HG02840 (cell line): ENCODE measurements around the gene ZXDA.
"Not testable (repeated sequence)": the region's sequence is repeated elsewhere in the genome, so short reads cannot be mapped to it uniquely, and the experiment has no call there.

Source experiments
- ATAC-seq: cut with Tn5 transposase; IDR thresholded peaks from one replicate; pipeline ENCODE4 v1.9.1; 2021; ENCODE audit warnings: mild to moderate bottlenecking, moderate library complexity, moderate number of reproducible peaks; ENCODE audit not compliant: unreplicated experiment, low FRiP score

Gene ZXDA, protein sequence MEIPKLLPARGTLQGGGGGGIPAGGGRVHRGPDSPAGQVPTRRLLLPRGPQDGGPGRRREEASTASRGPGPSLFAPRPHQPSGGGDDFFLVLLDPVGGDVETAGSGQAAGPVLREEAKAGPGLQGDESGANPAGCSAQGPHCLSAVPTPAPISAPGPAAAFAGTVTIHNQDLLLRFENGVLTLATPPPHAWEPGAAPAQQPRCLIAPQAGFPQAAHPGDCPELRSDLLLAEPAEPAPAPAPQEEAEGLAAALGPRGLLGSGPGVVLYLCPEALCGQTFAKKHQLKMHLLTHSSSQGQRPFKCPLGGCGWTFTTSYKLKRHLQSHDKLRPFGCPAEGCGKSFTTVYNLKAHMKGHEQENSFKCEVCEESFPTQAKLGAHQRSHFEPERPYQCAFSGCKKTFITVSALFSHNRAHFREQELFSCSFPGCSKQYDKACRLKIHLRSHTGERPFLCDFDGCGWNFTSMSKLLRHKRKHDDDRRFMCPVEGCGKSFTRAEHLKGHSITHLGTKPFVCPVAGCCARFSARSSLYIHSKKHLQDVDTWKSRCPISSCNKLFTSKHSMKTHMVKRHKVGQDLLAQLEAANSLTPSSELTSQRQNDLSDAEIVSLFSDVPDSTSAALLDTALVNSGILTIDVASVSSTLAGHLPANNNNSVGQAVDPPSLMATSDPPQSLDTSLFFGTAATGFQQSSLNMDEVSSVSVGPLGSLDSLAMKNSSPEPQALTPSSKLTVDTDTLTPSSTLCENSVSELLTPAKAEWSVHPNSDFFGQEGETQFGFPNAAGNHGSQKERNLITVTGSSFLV

DNA sequence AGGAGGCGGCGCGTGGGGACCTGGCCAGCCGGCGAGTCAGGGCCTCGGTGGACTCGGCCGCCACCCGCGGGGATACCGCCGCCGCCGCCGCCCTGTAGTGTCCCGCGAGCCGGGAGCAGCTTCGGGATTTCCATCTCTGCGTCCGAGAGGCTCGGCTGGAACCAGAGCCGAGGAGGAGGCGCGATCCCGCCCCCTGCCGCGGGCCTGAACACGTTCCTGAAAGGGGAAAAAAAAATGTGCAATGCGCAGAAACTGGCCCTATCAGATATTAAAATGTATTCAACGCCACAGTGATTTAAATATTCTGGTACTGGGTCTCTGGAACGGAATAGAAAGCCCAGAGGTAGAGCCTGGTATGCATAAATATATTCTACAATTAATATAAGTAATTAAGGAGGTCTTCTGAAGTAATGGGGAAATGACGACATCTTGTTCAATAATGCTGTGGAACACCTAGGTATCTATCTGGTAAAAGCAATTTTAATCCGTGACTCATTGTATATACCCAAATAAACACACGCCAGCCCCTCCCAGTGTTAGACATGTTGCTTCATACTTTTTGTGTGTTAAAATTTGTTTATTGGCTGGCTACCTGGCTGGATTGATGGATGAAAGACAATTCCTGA is at the start of gene ZXDA:
Gene ZXDA (minus strand): TSS at position 172 of the 626 bp plus-strand sequence. CDS start 38 bp downstream, at position 134.
- ATAC-seq = peak; percentile 50

DNA sequence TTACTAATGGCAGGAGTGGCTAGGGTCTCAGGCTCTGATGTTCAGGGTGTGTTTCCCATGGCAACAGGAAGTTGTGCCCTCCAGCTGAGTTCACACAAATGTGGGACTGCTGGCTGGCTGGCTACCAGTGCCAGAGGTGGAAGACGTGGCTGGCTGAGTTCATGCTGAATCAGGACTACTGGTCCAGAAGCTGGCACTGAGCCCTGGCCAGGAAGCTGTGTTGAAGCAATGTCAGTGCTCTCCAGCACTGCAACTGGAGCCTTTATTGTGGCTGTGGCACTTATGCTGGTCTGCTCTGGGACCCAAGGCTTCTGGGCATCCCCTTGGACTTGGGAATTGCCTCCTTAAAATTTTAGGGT is 42.0 kb upstream of the ZXDA start:
- ATAC-seq = no peak

DNA sequence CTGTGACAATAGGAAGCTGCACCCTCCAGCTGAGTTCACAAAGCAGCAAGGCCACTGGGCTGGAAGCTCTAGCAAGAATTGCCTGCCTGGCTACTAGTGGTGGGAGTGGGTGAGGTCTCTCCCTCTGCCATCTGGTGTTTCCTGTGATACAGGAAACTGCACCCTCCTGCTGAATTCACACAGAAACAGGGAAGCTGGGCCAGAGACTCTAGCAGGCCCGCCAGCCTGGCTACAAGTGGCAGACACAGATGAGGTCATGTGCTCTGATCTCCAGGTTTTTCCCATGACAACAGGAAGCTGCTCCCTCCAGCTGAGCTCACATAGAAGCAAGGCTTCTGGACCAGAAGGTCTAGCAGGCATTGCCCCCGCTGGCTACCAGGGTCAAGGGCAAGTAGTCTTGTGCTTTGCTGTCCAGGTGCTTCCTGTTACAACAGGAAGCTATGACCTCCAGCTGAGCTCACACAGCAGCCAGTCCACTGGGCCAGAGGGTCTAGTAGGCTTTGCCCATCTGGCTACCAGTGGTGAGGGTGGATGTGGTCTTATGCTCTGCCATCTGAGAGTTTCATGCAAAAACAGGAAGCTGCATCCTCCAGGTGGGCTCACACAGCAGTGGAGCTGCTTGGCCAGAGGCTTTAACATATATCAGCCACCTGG is 41.5 kb upstream of the ZXDA start:
- ATAC-seq = no peak

DNA sequence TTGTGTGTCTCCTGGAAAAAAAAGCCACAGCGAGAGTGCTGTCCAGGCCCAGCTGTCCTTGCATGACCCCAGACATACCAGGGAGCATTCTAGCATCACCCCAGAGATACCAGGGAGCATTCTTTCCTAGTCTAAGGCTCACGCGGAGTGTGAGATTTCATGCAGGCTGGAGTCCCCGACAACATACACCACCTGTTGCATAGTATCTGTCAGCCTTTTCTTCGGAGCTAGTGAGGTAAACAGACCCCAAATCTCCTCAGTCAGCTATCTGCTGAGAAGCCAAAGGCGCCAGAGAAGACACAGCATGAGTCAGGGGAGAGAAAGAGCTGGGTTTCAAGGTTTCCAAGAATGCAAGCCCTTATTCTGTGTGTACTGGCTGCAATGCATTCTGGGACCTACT is 23.1 kb upstream of the ZXDA start:
- no peak for ATAC-seq

DNA sequence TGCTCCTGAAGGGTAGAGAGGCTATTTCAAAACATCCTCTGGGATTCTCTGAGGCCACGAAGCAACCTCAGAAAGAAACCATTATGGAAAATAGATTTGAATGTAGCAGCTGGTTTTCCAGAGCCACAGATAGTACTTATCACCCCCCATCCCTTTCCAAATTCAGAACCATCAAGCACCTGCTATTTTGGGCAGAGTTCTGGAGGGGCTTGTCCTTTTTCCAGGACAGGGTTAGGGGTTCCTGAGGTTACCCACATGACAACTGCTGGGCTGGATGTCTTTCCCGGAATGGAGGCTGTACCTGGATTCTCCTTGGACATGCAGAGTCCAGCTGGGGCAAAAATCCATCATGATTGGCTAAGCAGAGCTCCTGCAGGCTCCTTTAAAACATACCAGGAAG is 22.0 kb upstream of the ZXDA start:
- no peak for ATAC-seq

DNA sequence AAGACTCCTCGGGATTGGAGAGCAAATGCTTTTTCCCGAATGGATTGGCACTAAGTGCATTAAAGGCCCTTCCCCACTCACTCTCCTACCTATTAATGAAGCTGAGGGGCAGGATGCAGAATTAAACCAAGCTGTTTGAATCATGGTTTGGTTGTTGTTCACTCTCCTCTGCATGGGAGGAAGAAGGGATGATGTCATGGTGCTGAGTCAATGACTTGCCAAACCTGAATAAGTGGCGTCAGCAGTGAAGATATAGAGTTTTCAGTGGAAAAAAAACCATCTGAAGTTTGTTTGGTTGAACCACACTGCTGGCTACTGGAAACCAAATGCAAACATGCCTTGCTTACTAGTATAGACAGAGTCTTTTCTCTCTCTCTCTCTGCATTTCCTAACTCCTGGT is 19.8 kb upstream of the ZXDA start:
- ATAC-seq = no peak

DNA sequence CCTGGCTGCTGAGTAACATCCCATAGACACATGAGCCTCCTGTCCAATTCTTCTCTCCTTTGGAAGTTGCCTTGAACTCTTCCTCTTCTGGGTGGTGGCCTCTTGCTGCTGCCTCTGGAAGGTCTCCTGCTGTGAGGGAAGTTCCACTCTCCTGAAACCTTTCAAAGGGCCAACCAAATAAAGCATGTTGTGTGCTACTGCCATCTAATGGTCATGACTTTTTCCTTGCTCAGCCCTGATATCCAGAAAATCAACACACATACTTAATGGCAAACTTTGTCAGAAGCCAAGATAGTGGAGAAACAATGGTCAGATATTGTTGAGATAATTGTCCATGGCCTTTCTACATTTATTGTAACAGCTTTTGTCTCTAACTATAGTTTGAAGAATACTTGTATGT is 19.1 kb upstream of the ZXDA start:
- ATAC-seq = no peak

DNA sequence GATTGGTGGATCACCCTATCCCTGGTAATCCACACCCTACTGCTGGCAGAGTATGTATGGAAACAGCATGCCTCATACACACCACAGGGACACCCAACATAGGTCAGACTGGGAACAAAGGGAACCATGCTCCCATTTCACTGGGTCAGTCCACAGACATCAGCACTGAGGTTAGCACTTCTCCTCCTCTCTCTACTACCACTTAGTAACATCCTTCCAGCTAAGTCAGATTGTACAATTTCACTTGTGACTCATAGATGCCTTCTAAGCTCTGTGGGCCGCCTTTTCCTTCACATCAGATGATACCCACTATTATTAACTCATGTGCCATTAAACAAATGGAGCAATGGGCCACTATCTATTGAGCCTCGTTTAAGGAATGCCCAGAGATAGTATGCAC is 15.5 kb upstream of the ZXDA start:
- ATAC-seq = no peak

DNA sequence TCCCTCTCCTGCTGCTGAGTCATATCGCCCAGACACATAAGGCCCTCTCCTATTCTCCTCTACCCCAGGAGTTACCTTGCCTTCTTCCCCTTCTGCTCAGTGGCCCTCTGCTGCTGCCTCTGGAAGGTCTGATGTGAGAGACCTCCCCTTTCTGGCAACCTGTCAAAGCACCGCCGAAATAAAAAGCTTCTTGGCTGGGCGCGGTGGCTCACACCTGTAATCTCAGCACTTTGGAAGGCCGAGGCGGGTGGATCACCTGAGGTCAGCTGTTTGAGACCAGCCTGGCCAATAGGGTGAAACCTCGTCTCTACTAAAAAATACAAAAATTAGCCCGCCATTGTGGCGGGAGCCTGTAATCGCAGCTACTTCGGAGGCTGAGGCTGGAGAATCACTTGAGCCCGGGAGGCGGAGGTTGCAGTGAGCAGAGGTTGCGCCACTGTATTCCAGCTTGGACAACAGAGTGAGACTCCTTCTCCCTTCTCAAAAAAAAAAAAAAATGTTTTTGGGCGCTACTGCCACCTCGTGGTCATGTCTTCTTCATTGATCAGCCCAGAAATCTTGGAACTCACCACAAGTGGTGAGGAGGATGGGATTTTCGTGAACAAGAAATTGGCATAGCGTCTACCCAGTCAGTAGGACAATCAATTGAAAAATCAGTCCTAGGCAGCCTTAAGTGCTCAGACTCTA is 8.6 kb upstream of the ZXDA start:
- ATAC-seq = no peak

DNA sequence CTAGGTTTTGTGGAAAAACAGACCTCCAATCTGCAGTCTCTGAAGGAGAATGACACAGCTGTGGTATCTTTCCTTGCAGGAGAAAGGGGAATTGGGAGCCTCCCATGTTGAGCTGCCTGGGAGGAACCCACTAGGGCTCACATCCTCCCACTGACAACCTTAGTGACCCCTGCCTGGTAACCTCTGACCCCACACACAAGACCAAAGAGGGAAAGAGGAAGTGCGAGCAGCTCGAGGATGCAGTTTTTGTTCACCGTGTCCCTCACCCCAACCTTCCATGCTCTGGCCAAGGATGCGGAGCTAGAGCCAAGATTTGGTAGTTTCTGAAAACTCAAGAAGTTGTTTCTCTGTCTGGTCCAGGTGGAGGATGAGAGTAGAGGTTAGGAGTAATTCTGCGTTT is 5.4 kb upstream of the ZXDA start:
- ATAC-seq = no peak

DNA sequence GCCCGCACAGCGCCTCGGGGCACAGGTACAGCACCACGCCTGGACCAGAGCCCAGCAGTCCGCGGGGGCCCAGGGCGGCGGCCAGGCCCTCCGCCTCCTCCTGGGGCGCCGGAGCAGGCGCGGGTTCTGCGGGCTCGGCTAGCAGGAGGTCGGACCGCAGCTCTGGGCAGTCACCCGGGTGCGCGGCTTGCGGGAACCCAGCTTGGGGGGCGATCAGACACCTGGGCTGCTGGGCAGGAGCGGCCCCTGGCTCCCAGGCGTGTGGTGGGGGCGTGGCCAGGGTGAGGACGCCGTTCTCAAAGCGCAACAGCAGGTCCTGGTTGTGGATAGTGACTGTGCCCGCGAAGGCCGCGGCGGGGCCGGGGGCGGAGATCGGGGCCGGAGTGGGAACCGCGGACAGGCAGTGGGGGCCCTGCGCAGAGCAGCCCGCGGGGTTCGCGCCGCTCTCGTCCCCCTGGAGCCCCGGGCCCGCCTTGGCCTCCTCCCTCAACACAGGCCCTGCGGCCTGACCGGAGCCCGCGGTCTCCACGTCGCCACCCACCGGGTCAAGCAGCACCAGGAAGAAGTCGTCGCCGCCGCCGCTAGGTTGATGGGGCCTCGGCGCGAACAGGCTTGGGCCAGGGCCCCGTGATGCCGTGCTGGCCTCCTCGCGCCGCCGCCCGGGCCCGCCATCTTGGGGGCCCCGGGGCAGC is 517 bp downstream of the ZXDA start:
- ATAC-seq = peak; percentile 81

DNA sequence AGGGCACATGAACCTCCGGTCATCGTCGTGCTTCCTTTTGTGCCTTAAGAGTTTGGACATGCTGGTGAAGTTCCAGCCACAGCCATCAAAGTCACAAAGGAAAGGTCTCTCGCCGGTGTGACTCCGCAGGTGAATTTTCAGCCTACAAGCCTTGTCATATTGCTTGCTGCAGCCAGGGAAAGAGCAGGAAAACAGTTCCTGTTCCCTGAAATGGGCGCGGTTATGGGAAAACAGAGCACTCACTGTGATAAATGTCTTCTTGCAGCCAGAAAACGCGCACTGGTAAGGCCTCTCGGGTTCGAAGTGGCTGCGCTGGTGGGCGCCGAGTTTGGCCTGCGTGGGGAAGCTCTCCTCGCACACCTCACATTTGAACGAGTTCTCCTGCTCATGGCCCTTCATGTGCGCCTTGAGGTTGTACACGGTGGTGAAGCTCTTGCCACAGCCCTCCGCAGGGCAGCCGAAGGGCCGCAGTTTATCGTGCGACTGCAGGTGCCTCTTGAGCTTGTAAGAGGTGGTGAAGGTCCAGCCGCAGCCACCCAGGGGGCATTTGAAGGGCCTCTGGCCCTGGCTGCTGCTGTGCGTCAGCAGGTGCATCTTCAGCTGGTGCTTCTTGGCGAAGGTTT is 1.2 kb downstream of the ZXDA start:
- ATAC-seq = not testable (repeated sequence)

DNA sequence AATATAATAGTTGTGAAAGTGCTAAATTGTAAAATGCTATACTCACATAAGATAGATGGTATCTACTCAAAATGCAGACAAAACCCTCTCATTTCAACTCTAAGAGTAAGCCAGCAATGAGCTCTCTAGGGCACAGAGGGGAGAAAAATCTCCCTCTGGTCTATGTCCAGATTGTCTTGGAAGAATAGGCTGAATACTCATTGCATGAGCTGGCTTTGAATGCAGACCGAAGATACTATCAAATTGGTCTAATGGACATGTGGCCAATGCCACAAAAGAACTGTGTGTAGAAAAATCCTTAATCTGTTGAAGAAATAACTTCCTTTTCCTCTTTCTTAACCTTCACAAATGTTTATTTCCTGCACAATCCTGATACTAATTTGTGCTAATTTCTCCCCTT is 3.5 kb downstream of the ZXDA start:
- ATAC-seq = no peak

DNA sequence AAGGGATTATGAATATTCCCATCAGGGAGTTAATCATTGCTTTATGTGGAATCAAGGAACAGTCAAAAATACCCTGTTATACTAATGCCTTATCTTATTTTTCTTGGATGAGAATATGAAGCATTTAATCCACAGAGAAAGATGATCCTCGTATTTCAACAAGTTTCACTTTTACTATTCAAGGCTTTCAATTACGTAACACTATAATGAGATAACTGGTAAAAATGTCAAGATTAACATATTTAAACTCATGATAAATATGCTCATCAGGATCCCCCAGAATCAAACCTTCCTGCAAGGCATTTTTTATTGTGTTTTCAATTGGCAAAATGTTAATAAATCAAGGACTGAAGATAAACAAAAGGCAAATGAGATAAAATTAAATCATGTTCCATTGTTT is 5.1 kb downstream of the ZXDA start:
- no peak for ATAC-seq

DNA sequence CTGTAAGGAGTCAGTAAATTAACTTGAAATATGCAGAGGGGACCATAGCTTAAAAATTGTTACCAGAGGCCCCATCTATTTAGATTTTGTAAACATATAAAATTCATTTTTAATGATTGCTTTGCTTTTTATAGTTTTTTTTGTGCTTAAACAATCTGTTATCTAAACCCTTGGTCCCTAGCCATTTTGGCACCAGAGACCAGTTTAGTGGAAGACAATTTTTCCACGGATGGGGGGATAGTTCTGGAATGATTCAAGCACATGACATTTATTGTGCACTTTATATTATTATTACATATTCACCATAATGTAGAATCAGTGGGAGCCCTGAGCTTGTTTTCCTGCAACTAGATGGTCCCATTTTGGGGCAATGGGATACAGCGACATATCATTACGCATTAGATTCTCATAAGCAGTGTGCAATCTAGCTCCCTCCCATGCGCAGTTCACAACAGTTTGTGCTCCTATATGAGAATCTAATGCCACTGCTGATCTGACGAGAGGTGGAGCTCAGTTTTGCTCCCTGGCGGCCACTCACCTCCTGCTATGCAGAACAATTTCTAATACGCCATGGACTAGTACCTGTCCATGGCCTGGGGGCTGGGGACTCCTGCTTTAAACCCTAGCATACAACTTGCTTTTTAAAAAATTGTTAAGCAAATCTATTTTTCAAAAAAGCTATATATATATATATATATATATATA is 5.9 kb downstream of the ZXDA start:
- ATAC-seq = no peak

DNA sequence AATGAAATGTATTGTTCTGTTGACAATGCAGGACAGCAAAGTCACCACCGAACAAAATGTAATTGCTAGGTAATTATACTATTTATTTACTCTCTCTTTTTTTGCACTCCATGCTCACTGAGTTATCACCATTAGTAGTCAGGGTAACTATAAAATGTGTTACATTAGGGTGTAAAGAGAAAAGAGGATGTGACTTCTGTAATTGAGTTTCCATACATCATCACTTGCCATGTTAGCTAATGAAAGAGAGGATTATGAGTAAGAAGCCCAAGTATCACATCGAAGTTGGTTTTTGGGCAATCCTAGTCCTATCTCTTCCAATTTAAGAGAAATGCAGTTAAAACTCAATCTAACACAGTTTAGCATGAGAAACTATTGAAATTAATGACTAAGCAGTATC is 7.6 kb downstream of the ZXDA start:
- no peak for ATAC-seq

DNA sequence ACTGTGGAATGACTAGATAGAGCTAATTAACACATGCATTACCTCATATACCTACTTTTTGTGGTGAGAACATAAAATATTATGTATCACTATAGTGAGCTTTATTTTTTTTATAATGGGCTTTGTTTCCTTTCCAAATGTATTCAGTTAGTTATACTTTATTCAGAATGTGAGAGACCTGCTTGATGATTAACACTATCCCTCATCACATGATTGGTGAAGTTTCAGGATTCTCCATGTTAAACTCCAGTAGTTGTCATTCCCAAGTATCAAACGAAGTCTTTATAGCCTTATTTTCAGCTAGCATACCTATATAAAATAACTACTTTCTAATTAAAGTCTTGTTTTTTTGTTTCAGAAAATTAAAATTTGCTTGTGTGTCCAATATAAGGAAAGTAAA is 8.8 kb downstream of the ZXDA start:
- no peak for ATAC-seq

DNA sequence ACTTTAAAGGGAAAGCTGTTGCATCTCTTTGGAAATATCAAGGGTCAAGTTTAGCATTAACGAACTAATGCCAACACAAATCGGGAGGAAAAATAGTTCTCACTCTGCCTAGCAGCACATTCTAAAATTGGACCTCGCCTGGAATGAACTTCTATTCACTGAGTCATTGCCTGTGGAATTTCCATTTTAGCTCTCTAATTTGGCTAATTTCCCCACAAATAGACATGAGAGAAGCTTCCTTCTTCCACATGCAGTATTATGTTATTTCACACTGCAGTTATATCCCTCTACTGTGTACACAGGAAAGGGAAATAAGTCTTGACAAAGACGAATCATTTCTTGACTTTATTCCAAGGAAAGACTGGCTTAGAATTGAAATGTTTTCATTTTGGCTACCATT is 9.3 kb downstream of the ZXDA start:
- ATAC-seq = no peak

DNA sequence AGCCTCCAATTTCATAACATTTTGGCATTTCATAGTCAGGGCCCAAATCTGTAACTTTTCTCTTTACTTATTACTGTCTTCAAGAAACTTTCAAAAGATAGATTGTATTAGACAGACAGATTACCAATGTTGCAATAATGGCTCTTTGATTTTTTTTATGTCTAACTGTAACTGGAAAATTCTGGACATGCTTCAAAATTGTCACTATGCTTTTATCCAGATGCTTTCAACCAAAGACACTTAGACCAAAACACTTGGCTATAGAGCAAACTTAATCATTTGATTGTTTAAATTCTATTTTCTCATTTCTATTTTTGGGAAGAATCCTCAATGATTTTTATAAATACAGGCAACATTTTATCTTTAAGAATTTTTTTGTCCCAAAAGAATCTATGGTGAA is 10.4 kb downstream of the ZXDA start:
- ATAC-seq = no peak
